ENCODE data around the gene CATSPERD. TPM values are rescaled to one million over a fixed set of nuclear protein-coding genes. Genes with fewer than 3 reads are reported as not detected.

CATSPERD gene
- total RNA-seq, 1 donor from 2014 or later: not detected

GRCh38 chr19:5694167-5694955, 26.1 kb upstream of the CATSPERD start:
- no peak overlapping the region for H3K9ac ChIP-seq (ENCODE audit: low read length)
- H3K4me1 ChIP-seq (ENCODE audit: insufficient read depth, low read length): peaks cover 8% of the 10 kb centered on the region
- no peak overlapping the region for H3K27ac ChIP-seq (ENCODE audit: low read depth, low read length)
- DNase-seq (ENCODE audit: low read depth) (no peak), FAIRE-seq (no peak)
- Mint-ChIP-seq H3K36me3 (ENCODE audit: low read depth, unreplicated experiment) (peaks cover 16% of the 10 kb centered on the region), H3K9me3 (ENCODE audit: unreplicated experiment) (no peaks in the 10 kb centered on the region), H3K27me3 (ENCODE audit: low read depth, unreplicated experiment) (no peaks in the 10 kb centered on the region), H3K27ac (ENCODE audit: unreplicated experiment) (no peak overlapping the region), H3K4me3 (ENCODE audit: unreplicated experiment) (no peak overlapping the region), H3K4me1 (ENCODE audit: low read depth, unreplicated experiment) (peaks cover 10% of the 10 kb centered on the region)
- no peaks in the 10 kb centered on the region for H3K9me3 ChIP-seq (ENCODE audit: insufficient read depth, low read depth, low read length)
- no peak overlapping the region for H2AFZ ChIP-seq (ENCODE audit: low read depth, low read length)
- H3K79me2 ChIP-seq (ENCODE audit: insufficient read depth, low read length): peaks cover 71% of the 10 kb centered on the region
- no peak overlapping the region for H3K4me3 ChIP-seq (ENCODE audit: insufficient read depth, low read depth, low read length)
- H3K27me3 ChIP-seq (ENCODE audit: insufficient read depth, low read length): no peaks in the 10 kb centered on the region
- TF ChIP-seq EZH2 (IDR thresholded peaks at IDR 0.05; ENCODE audit: insufficient read depth, low read length) (no peak), CTCF (IDR thresholded peaks at IDR 0.05; ENCODE audit: insufficient read depth, low read depth, low read length) (no peak)
- H4K20me1 ChIP-seq (ENCODE audit: insufficient read depth, low read length): peaks cover 88% of the 10 kb centered on the region
- peaks cover 11% of the 10 kb centered on the region for H3K36me3 ChIP-seq (ENCODE audit: insufficient read depth, low read length)
- no peak overlapping the region for H3K4me2 ChIP-seq (ENCODE audit: low read length)

- Histone ChIP-seq H4K20me1 (ENCODE audit: insufficient read depth, low read length) (peaks cover 89% of the 10 kb centered on the region), H3K9ac (ENCODE audit: low read length) (no peak overlapping the region), H3K4me2 (ENCODE audit: low read length) (no peak overlapping the region), H3K4me3 (ENCODE audit: insufficient read depth, low read depth, low read length) (no peak overlapping the region), H3K9me3 (ENCODE audit: insufficient read depth, low read depth, low read length) (no peaks in the 10 kb centered on the region), H3K27ac (ENCODE audit: low read depth, low read length) (no peak overlapping the region), H3K36me3 (ENCODE audit: insufficient read depth, low read length) (peaks cover 11% of the 10 kb centered on the region), H3K4me1 (ENCODE audit: insufficient read depth, low read length) (peaks cover 8% of the 10 kb centered on the region), H3K27me3 (ENCODE audit: insufficient read depth, low read length) (no peaks in the 10 kb centered on the region), H3K79me2 (ENCODE audit: insufficient read depth, low read length) (peaks cover 70% of the 10 kb centered on the region), H2AFZ (ENCODE audit: low read depth, low read length) (no peak overlapping the region)
- Mint-ChIP-seq H3K27ac (ENCODE audit: unreplicated experiment) (no peak overlapping the region), H3K4me3 (ENCODE audit: unreplicated experiment) (no peak overlapping the region), H3K9me3 (ENCODE audit: unreplicated experiment) (no peaks in the 10 kb centered on the region), H3K27me3 (ENCODE audit: low read depth, unreplicated experiment) (no peaks in the 10 kb centered on the region), H3K36me3 (ENCODE audit: low read depth, unreplicated experiment) (peaks cover 16% of the 10 kb centered on the region), H3K4me1 (ENCODE audit: low read depth, unreplicated experiment) (peaks cover 10% of the 10 kb centered on the region)
- no peak for FAIRE-seq
- DNase-seq (ENCODE audit: low read depth): no peak
- no peak for TF ChIP-seq EZH2 (IDR thresholded peaks at IDR 0.05; ENCODE audit: insufficient read depth, low read length)
- TF ChIP-seq CTCF (IDR thresholded peaks at IDR 0.05; ENCODE audit: insufficient read depth, low read depth, low read length): no peak
Observed at GRCh38 chr19:5694956-5695648, 25.3 kb upstream of the CATSPERD start.
